HG03039 (cell line): ENCODE data around the gene ZSWIM5.

Experiments used
- ATAC-seq: cut with Tn5 transposase; IDR thresholded peaks from one replicate; pipeline ENCODE4 v1.9.1; 2021; ENCODE audit warnings: mild to moderate bottlenecking, moderate library complexity; ENCODE audit not compliant: unreplicated experiment

The ZSWIM5 gene

GRCh38 chr1:45035631-45036301 lies 170.6 kb downstream of the ZSWIM5 start:
- ATAC-seq: no peak

- ATAC-seq: no peak
Measured at GRCh38 chr1:45033356-45033755, 173.0 kb downstream of the ZSWIM5 start.

DNA sequence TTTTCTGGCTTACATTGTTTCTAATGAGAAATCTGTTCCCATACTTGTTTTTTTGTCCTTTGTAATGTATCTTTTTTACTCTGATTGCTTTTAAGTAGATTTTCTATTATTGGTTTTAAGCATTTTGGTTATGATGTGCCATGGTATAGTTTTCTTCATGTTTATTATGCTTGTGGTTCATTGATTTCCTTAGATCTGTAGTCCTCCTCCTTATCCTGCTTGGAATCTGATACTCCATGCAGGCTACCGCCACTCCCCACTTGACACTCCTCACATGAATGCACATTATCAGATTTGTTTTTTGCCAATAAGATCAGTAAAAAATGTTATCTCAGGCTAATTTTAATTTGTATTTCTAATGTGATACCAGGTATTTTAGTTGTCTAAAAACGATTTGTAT lies 173.6 kb downstream of the ZSWIM5 start:
- ATAC-seq: no peak

DNA sequence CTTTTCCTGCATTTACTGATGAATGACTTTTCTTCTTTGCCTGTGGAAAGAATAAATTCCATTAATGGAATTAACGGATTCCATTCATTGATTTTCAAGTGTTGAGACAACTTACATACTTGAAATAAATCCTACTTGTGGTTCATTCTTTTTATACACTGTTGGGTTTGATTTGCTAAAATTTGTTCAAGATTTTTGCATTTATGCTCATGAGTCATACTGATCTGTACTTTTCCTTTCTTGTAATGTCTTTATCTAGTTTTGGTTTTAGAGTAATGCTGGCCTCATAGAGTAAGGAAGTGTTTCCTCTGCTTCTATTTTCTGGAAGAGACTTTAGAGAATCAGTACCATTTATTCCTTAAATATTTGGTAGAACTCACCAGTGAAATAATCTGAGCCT lies 180.0 kb downstream of the ZSWIM5 start:
- no peak for ATAC-seq

DNA sequence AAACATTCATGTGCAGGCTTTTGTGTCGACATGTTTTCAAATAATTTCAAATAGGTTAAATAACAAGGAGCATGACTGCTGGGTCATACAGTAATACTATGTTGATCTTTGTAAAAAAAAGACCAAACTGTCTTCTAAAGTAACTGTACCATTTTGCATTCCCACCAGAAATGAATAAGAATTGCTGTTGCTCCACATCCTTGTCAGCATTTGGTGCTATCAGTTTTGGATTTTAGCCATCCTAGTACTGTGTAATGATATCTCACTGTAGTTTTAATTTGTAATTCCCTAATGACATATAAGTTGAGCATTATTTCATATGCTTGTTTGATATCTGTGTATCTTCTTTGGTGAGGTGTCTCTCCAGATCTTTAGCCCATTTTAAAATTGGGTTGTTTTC lies 182.7 kb downstream of the ZSWIM5 start:
- no peak for ATAC-seq

- ATAC-seq: no peak
Measured at GRCh38 chr1:45018599-45019230, 187.7 kb downstream of the ZSWIM5 start.

GRCh38 chr1:45016767-45017166 lies 189.6 kb downstream of the ZSWIM5 start:
- no peak for ATAC-seq

- no peak for ATAC-seq
Measured at GRCh38 chr1:45016090-45016697, 190.2 kb downstream of the ZSWIM5 start.

GRCh38 chr1:45015683-45016082 lies 190.7 kb downstream of the ZSWIM5 start:
- ATAC-seq: no peak

- ATAC-seq: no peak
Measured at GRCh38 chr1:45014321-45015028, 191.9 kb downstream of the ZSWIM5 start.

DNA sequence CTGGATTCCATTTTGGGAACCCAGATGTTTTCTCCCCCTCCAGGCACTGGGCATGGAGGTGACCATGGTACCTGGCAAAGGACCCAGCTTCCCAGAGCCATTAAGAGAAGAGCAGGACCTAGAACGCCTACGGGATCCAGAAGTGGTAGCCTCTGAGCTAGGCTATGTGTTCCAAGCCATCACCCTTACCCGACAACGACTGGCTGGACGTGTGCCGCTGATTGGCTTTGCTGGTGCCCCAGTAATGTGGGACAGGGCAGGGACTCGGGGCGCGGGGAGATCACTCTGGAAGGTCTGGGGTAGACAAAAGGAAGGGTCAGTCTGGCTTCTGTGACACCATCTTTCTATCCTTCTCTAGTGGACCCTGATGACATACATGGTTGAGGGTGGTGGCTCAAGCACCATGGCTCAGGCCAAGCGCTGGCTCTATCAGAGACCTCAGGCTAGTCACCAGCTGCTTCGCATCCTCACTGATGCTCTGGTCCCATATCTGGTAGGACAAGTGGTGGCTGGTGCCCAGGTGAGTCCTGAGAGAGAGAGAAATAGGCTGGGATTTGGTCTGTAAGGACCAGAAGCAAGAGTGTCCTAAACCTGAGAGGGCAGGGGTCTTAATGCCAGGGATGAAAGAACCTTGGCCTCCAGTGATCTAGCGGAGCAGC lies 192.7 kb downstream of the ZSWIM5 start:
- ATAC-seq: no peak

DNA sequence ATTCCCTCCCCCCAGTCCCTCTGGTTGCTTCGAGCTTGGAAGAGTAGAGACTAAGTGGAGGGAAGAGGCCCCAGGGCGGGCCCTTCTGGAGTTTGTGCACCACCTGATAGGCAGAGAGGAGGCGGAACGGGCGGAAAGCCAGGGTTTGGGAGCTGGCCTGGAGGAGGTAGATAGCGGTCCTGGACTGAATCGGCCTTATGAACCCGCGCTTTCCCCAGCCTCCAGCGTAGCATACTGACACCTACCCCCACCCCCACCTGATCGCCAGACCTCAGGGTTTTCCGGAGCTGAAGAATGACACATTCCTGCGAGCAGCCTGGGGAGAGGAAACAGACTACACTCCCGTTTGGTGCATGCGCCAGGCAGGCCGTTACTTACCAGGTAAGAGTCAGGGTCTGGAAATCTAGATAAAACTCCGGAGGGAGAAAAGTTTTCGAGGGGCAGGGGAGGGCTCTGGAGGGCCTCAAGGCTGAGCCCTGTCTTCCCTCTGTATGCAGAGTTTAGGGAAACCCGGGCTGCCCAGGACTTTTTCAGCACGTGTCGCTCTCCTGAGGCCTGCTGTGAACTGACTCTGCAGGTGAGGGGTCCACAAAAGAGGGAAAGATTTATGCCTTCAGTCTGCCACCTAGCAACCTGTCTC lies 193.6 kb downstream of the ZSWIM5 start:
- no peak for ATAC-seq

DNA sequence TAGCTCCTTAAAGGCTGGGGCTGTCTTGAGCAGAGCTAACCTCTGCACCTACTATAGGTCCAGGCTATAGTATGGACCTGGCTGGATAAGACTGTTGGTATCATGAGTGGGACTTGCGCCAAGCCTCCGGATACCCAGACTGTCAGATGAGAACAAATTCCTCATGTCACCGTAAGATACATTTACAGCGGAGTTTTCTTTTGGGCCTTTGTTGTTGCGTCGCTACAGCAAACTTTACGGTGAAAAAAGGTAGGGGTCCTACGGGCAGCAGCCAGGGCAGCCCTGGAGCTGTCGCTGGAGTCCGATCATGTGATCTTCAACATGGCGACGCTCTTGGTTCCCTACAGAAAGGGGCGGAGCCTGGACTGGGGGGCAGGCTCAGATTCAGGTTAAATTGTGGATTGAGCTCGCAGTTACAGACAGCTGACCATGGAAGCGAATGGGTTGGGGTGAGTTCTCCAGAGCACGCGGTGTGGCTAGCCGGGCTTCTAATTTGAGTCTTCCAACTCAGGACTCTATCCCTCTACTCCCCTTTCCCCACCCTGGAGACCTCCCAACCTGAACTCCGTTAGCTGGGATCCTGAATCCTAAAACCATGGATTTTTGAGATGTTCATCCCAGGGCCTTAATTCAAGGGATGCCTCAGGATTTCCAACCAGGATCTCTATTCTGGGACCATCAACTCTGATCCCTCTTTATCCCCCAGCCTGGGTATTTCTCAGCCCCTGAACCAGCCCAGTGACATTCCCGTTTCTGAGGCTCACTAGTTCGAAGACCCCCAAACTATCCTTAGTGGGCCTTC lies 194.4 kb downstream of the ZSWIM5 start, which contains the start of gene UROD:
Gene UROD (plus strand): TSS at position 418 of the 802 bp plus-strand sequence. CDS start 12 bp downstream, at position 430.
- ATAC-seq: peak; percentile 51

DNA sequence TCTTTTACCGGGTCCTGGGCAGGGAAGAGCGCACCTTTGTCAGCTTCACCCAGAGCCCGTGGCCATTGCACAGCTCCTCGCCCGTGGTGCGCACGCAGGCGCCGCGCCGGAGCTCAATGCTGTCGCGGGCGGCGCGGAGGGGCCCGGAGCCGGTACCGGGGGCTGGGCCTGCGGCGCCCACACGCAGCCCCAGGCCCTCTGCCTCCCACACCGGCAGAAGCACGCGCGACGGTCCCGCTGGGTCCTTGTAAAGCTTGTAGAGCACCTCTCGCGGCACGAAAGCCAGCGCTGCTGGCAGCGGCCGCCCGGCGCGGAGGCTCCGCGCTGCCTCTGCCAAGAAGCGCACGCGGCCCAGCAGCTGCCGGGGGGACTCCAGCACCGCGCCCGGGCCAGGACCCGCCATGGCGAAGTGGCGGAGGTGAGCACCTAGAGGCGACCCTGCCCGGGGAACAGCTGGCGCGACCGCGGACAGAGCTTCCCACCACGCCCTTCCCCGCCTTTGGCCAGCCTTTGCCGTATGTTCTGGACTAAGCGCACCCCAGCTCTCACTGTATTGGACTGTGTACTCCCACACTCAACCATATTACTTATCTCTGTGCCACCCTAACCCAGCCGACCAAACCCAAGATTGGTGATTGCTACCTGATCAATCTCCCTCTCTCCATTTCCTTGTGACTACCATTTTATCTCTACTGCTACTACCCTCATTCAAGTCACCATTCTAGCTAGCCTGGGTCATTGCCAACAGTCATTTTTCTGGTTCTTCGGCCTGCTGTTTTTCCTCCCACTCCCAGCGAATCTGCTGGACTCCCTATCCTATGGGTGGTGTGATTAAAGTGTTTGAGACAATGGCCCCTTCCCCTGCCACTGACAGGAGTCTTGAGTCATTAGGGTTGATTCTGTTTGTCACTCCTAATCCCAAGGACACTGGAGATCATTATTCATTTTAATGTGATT lies 195.3 kb downstream of the ZSWIM5 start, which contains the start of gene HECTD3:
Gene HECTD3 (minus strand): TSS at position 470 of the 957 bp plus-strand sequence. CDS start 67 bp downstream, at position 403.
- peak; percentile 54 for ATAC-seq

DNA sequence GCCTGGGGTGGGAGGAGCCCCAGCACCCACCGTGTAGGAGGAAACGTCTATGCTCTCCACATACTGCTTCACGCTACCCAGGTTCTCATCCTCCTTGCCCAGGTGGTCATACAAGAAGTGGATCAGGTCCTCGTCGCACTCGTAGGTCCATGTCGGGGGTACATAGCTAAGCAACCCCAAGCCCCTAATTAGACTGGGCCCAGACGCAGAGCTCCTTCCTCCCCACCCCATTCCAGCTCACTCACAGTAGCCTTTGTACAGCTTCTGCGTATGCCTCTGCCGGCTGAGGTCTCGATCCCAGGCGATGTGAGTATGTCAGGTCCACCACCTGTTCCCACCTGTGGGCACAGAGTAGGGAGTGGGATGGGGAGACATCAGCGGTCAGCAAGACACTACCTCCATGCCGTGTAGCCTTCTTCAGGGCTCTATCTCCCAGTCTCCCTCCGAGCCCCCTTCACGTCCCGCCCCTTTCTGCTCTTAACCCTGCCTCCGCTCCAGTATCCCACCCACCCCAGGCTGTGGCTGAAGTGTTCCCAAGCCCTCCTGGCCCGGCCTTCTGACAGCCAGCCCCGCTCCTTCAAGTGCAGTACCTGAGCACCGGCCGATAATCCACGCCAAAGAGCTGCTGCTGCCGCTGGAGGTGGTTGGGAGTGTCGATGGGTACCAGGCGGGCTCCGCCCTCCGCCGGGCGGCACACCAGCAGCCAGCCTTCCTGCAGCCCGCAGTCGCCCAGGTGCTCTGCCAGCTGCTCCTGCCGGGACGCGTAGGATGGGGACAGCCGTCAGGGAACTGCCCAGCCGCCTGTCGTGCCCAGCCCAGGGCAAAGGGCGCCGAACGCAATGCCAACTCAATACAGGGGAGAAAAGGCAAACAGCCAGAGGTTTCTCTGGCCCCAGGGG lies 196.2 kb downstream of the ZSWIM5 start:
- ATAC-seq: no peak

- no peak for ATAC-seq
Measured at GRCh38 chr1:45009296-45009865, 197.0 kb downstream of the ZSWIM5 start.

GRCh38 chr1:45008516-45008915 lies 197.9 kb downstream of the ZSWIM5 start:
- no peak for ATAC-seq
